A673 (cell line): ENCODE measurements around the gene PHF21A.

Experiments used
- EZH2 ChIP-seq: fragments of 200-600 bp; sonication (generic); IDR thresholded peaks from 2 replicates; pipeline ENCODE4 v1.6.1; 2017; ENCODE audit warnings: borderline replicate concordance, low read depth, mild to moderate bottlenecking, mixed read lengths, antibody characterized with exemption, low read length; ENCODE audit not compliant: poor library complexity, severe bottlenecking
- TF ChIP-seq, protein P1 (sequence below): fragments of 300-800, 200-600 bp; sonication (generic); conservative IDR thresholded peaks from 2 replicates; pipeline ENCODE4 v1.5.1; 2017; ENCODE audit warnings: low read depth, mild to moderate bottlenecking, antibody characterized with exemption, low read length, moderate library complexity, mixed read lengths

DNA sequence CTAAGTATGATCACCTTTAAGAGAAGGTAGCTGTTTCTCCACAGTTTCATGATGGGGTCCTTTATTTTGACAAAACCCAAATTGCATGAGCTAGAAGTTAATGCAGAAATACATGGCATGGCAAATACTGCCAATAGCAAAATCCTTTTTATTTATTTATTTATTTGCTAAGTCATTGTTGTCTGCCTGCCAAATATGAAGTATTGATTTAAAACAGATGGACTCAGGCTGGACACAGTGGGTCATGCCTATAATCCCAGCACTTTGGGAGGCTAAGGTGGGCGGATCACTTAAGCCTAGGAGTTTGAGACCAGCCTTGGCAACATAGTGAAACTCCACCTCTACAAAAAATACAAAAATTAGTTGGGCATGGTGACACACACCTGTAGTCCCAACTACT lies 146.4 kb downstream of the PHF21A start:
- TF ChIP-seq, protein P1, sequence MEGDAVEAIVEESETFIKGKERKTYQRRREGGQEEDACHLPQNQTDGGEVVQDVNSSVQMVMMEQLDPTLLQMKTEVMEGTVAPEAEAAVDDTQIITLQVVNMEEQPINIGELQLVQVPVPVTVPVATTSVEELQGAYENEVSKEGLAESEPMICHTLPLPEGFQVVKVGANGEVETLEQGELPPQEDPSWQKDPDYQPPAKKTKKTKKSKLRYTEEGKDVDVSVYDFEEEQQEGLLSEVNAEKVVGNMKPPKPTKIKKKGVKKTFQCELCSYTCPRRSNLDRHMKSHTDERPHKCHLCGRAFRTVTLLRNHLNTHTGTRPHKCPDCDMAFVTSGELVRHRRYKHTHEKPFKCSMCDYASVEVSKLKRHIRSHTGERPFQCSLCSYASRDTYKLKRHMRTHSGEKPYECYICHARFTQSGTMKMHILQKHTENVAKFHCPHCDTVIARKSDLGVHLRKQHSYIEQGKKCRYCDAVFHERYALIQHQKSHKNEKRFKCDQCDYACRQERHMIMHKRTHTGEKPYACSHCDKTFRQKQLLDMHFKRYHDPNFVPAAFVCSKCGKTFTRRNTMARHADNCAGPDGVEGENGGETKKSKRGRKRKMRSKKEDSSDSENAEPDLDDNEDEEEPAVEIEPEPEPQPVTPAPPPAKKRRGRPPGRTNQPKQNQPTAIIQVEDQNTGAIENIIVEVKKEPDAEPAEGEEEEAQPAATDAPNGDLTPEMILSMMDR, result no peak
- TF ChIP-seq EZH2, result no peak
